Measurements from ENCODE around the gene UGDH. TPM values are rescaled to one million over a fixed set of nuclear protein-coding genes. Genes with fewer than 3 reads are reported as not detected.

UGDH gene
- total RNA-seq, 1 experiment from 2014 or later = 50.9 TPM

GRCh38 chr4:39530682-39531081, 3.4 kb upstream of the UGDH start:
- H3K27ac Mint-ChIP-seq (ENCODE audit: low read depth, unreplicated experiment) = no peak overlapping the region
- no peak for TF ChIP-seq CTCF (IDR thresholded peaks at IDR 0.05; ENCODE audit: unreplicated experiment)
- no peak for DNase-seq (ENCODE audit: unreplicated experiment)
- POLR2A ChIA-PET = interaction anchor here (0.7 kb wide), 2 partner anchors 21 to 101 kb away, joined by 3 read pairs; no protein-coding TSS in a partner anchor
- peaks cover 49% of the 10 kb centered on the region for H3K36me3 Mint-ChIP-seq (ENCODE audit: insufficient read depth, unreplicated experiment)
- CTCF ChIA-PET = no interaction called here
- peaks cover 16% of the 10 kb centered on the region for H3K9me3 Mint-ChIP-seq (ENCODE audit: unreplicated experiment)
- no TSS peak for BruUV-seq (replicated peaks)
- intact Hi-C loops (cut with micrococcal nuclease) = no loop called here
- peaks cover 9% of the 10 kb centered on the region for H3K4me1 Mint-ChIP-seq (ENCODE audit: insufficient read depth, unreplicated experiment)
- no peaks in the 10 kb centered on the region for H3K27me3 Mint-ChIP-seq (ENCODE audit: insufficient read depth, unreplicated experiment)
- H3K4me3 Mint-ChIP-seq (ENCODE audit: unreplicated experiment) = no peak overlapping the region

- no TSS peak for BruUV-seq (replicated peaks)
- no peak for TF ChIP-seq CTCF (IDR thresholded peaks at IDR 0.05; ENCODE audit: unreplicated experiment)
- Mint-ChIP-seq H3K4me1 (ENCODE audit: insufficient read depth, unreplicated experiment) (peaks cover 9% of the 10 kb centered on the region), H3K4me3 (ENCODE audit: unreplicated experiment) (no peak overlapping the region), H3K27ac (ENCODE audit: low read depth, unreplicated experiment) (no peak overlapping the region), H3K9me3 (ENCODE audit: unreplicated experiment) (peaks cover 16% of the 10 kb centered on the region), H3K27me3 (ENCODE audit: insufficient read depth, unreplicated experiment) (no peaks in the 10 kb centered on the region), H3K36me3 (ENCODE audit: insufficient read depth, unreplicated experiment) (peaks cover 37% of the 10 kb centered on the region)
- POLR2A ChIA-PET = interaction anchor here (0.6 to 1.2 kb wide), 3 partner anchors 39 to 722 kb away, joined by 3 read pairs; no protein-coding TSS in a partner anchor
- intact Hi-C loops (cut with micrococcal nuclease) = loop anchor here (5.0 kb wide), 1 partner anchor 62 kb away; no protein-coding TSS in a partner anchor
- CTCF ChIA-PET = no interaction called here
- no peak for DNase-seq (ENCODE audit: unreplicated experiment)
Observed at GRCh38 chr4:39529534-39529933, 2.3 kb upstream of the UGDH start.

- H3K36me3 Mint-ChIP-seq (ENCODE audit: insufficient read depth, unreplicated experiment) = peaks cover 24% of the 10 kb centered on the region
- ChIA-PET CTCF (interaction anchor here (0.7 kb wide), 1 partner anchor 15 kb away, joined by 3 read pairs; no protein-coding TSS in a partner anchor), POLR2A (interaction anchor here (0.9 to 2.7 kb wide), 10 partner anchors 14 to 170 kb away, joined by 3 to 59 read pairs (median 4); partner anchors contain the start of genes LIAS, RPL9, SMIM14 and UBE2K)
- DNase-seq (ENCODE audit: unreplicated experiment) = peak; percentile 77
- peaks cover 16% of the 10 kb centered on the region for H3K9me3 Mint-ChIP-seq (ENCODE audit: unreplicated experiment)
- H3K27me3 Mint-ChIP-seq (ENCODE audit: insufficient read depth, unreplicated experiment) = no peaks in the 10 kb centered on the region
- TSS peak; percentile 77 for BruUV-seq (replicated peaks)
- H3K27ac Mint-ChIP-seq (ENCODE audit: low read depth, unreplicated experiment) = peak overlapping the region; percentile 94
- no peak for TF ChIP-seq CTCF (IDR thresholded peaks at IDR 0.05; ENCODE audit: unreplicated experiment)
- peak overlapping the region; percentile 98 for H3K4me3 Mint-ChIP-seq (ENCODE audit: unreplicated experiment)
- intact Hi-C loops (cut with micrococcal nuclease) = loop anchor here (5.0 kb wide), 1 partner anchor 61 kb away; no protein-coding TSS in a partner anchor
- H3K4me1 Mint-ChIP-seq (ENCODE audit: insufficient read depth, unreplicated experiment) = peaks cover 9% of the 10 kb centered on the region
Observed at GRCh38 chr4:39528061-39528465, 824 bp upstream of the UGDH start.

GRCh38 chr4:39526765-39527295, 409 bp downstream of the UGDH start:
- Mint-ChIP-seq H3K27me3 (ENCODE audit: insufficient read depth, unreplicated experiment) (no peaks in the 10 kb centered on the region), H3K27ac (ENCODE audit: low read depth, unreplicated experiment) (peak overlapping the region; percentile 94), H3K9me3 (ENCODE audit: unreplicated experiment) (peaks cover 8% of the 10 kb centered on the region), H3K4me1 (ENCODE audit: insufficient read depth, unreplicated experiment) (peaks cover 9% of the 10 kb centered on the region), H3K4me3 (ENCODE audit: unreplicated experiment) (peak overlapping the region; percentile 98), H3K36me3 (ENCODE audit: insufficient read depth, unreplicated experiment) (peaks cover 11% of the 10 kb centered on the region)
- POLR2A ChIA-PET = interaction anchor here (0.5 to 2.7 kb wide), 27 partner anchors 13 to 1141 kb away, joined by 3 to 59 read pairs (median 3); partner anchors contain the start of genes LIAS, PDS5A, RPL9 and SMIM14
- intact Hi-C loops (cut with micrococcal nuclease) = loop anchor here (1.0 to 5.0 kb wide), 3 partner anchors 60 to 111 kb away; partner anchors contain the start of gene SMIM14
- CTCF ChIA-PET = interaction anchor here (0.7 to 1.3 kb wide), 3 partner anchors 15 to 89 kb away, joined by 3 read pairs; no protein-coding TSS in a partner anchor
- no peak for TF ChIP-seq CTCF (IDR thresholded peaks at IDR 0.05; ENCODE audit: unreplicated experiment)
- no peak for DNase-seq (ENCODE audit: unreplicated experiment)
- TSS peak; percentile 78 for BruUV-seq (replicated peaks)
